MM.1S (cell line): ENCODE measurements around the gene CHRM2.

Experiments used
- EZH2 ChIP-seq: fragments of 300-600 bp; sonication (generic); optimal IDR thresholded peaks from 2 replicates; pipeline ENCODE3; 2017; ENCODE audit warnings: low read depth, mild to moderate bottlenecking, antibody characterized with exemption, low read length, mixed read lengths
- TF ChIP-seq, protein P1 (sequence below): fragments of 300-600 bp; sonication (generic); IDR thresholded peaks from 2 replicates; pipeline ENCODE4 v1.5.1; 2016; ENCODE audit warnings: antibody characterized with exemption, low read length, mixed read lengths

DNA sequence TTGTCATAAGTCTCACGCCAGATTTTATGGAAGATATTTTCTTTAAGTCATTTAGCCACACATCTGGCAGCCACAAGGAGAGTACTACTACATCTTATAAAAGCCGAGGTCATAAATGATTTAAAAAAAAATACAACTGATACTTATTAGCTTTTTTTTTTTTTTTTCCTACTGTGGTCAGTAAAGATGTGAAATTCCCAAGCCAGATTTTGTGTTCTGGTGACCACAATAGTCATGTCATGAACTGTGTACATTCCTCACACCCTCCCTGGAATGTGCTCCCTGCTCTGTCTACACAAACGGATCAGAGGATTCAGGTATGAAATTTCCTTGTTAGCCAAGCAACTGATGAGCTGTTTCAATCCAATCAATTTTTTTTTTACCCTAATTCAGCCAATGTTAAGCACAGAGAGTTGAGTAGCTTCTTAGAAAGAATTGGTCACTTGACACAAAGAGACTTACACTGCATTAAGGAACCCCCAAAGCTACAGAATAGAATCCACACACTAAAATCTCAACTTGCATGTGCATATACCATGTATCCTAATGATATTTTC lies 54.7 kb downstream of the CHRM2 start:
- TF ChIP-seq, protein P1, sequence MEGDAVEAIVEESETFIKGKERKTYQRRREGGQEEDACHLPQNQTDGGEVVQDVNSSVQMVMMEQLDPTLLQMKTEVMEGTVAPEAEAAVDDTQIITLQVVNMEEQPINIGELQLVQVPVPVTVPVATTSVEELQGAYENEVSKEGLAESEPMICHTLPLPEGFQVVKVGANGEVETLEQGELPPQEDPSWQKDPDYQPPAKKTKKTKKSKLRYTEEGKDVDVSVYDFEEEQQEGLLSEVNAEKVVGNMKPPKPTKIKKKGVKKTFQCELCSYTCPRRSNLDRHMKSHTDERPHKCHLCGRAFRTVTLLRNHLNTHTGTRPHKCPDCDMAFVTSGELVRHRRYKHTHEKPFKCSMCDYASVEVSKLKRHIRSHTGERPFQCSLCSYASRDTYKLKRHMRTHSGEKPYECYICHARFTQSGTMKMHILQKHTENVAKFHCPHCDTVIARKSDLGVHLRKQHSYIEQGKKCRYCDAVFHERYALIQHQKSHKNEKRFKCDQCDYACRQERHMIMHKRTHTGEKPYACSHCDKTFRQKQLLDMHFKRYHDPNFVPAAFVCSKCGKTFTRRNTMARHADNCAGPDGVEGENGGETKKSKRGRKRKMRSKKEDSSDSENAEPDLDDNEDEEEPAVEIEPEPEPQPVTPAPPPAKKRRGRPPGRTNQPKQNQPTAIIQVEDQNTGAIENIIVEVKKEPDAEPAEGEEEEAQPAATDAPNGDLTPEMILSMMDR = no peak
- TF ChIP-seq EZH2 = no peak
